ENCODE measurements around the gene CNKSR3. TPM values are rescaled to one million over a fixed set of nuclear protein-coding genes. Genes with fewer than 3 reads are reported as not detected.
A peak's percentile ranks its signal among the peaks of the same experiment; 100 is the strongest.
"Not testable (repeated sequence)": the region's sequence is repeated elsewhere in the genome, so short reads cannot be mapped to it uniquely, and the experiment has no call there.

CNKSR3 gene
- total RNA-seq, 4 donors from 2014 or later: 11.7 to 22.7 (median 13.7) TPM

- H3K4me1 ChIP-seq: peaks cover 0 to 12% (median 0%) of the 10 kb centered on the region in 4 donors
- no peak for DNase-seq (ENCODE audit: low spot score in 2 of 2)
- no peaks in the 10 kb centered on the region for H3K36me3 ChIP-seq
- TF ChIP-seq POLR2A (IDR thresholded peaks at IDR 0.05): no peak
- no peak for TF ChIP-seq EP300 (IDR thresholded peaks at IDR 0.05)
- no peak for TF ChIP-seq CTCF (IDR thresholded peaks at IDR 0.05)
- H3K4me3 ChIP-seq: no peak overlapping the region
- WGBS, 2 donors: 83 to 87% methylated on average over 6 of the region's 6 CpGs
- no peak overlapping the region for H3K27ac ChIP-seq
- H3K27me3 ChIP-seq: no peaks in the 10 kb centered on the region
- no peaks in the 10 kb centered on the region for H3K9me3 ChIP-seq
Measured at GRCh38 chr6:154518396-154518795, 7.9 kb upstream of the CNKSR3 start.

GRCh38 chr6:154516276-154516675, 5.8 kb upstream of the CNKSR3 start:
- WGBS, 2 donors: 85 to 94% methylated on average over 5 of the region's 5 CpGs
- TF ChIP-seq POLR2A (IDR thresholded peaks at IDR 0.05): no peak
- TF ChIP-seq CTCF (IDR thresholded peaks at IDR 0.05): no peak
- no peak for TF ChIP-seq EP300 (IDR thresholded peaks at IDR 0.05)
- H3K4me3 ChIP-seq: peak overlapping the region in 2 of 4 donors; percentile 10 to 15
- no peaks in the 10 kb centered on the region for H3K36me3 ChIP-seq
- H3K27ac ChIP-seq: peak overlapping the region in 3 of 4 donors; percentile 41 to 67 (median 63)
- H3K4me1 ChIP-seq: peaks cover 0 to 21% (median 0%) of the 10 kb centered on the region in 4 donors
- no peaks in the 10 kb centered on the region for H3K27me3 ChIP-seq
- H3K9me3 ChIP-seq: no peaks in the 10 kb centered on the region
- no peak for DNase-seq (ENCODE audit: low spot score in 2 of 2)

- peak in 1 of 2 donors; percentile 40 for TF ChIP-seq EP300 (IDR thresholded peaks at IDR 0.05)
- no peak for TF ChIP-seq POLR2A (IDR thresholded peaks at IDR 0.05)
- Histone ChIP-seq H3K27me3 (no peaks in the 10 kb centered on the region), H3K36me3 (no peaks in the 10 kb centered on the region), H3K27ac (peak overlapping the region in 3 of 4 donors; percentile 41 to 67 (median 63)), H3K4me3 (peak overlapping the region in 2 of 4 donors; percentile 10 to 15), H3K4me1 (peaks cover 0 to 25% (median 0%) of the 10 kb centered on the region in 4 donors), H3K9me3 (no peaks in the 10 kb centered on the region)
- 35 to 36% methylated on average over 7 of the region's 7 CpGs for WGBS, 2 donors
- no peak for DNase-seq (ENCODE audit: low spot score in 2 of 2)
Measured at GRCh38 chr6:154515826-154516225, 5.3 kb upstream of the CNKSR3 start.

- H3K4me1 ChIP-seq: peaks cover 0 to 26% (median 0%) of the 10 kb centered on the region in 4 donors
- H3K4me3 ChIP-seq; H3K9me3 ChIP-seq; H3K27me3 ChIP-seq; DNase-seq (ENCODE audit: low spot score in 2 of 2); H3K36me3 ChIP-seq; H3K27ac ChIP-seq: not testable (repeated sequence)
- WGBS, 2 donors: 69 to 87% methylated on average over 3 of the region's 3 CpGs
Measured at GRCh38 chr6:154515076-154515475, 4.6 kb upstream of the CNKSR3 start.

- Histone ChIP-seq H3K4me1 (peaks cover 0 to 26% (median 0%) of the 10 kb centered on the region in 4 donors), H3K27me3 (no peaks in the 10 kb centered on the region), H3K9me3 (no peaks in the 10 kb centered on the region), H3K27ac (no peak overlapping the region), H3K4me3 (no peak overlapping the region), H3K36me3 (no peaks in the 10 kb centered on the region)
- no peak for DNase-seq (ENCODE audit: low spot score in 2 of 2)
- no peak for TF ChIP-seq CTCF (IDR thresholded peaks at IDR 0.05)
- TF ChIP-seq EP300 (IDR thresholded peaks at IDR 0.05): no peak
- no peak for TF ChIP-seq POLR2A (IDR thresholded peaks at IDR 0.05)
- WGBS, 2 donors: 91 to 97% methylated on average over 3 of the region's 3 CpGs
Measured at GRCh38 chr6:154514481-154514880, 4.0 kb upstream of the CNKSR3 start.

GRCh38 chr6:154513601-154514320, 3.3 kb upstream of the CNKSR3 start:
- no peak overlapping the region for H3K27ac ChIP-seq
- H3K9me3 ChIP-seq: no peaks in the 10 kb centered on the region
- WGBS, 2 donors: 76 to 78% methylated on average over 5 of the region's 5 CpGs
- H3K27me3 ChIP-seq: no peaks in the 10 kb centered on the region
- H3K36me3 ChIP-seq: no peaks in the 10 kb centered on the region
- DNase-seq (ENCODE audit: low spot score in 2 of 2): no peak
- TF ChIP-seq POLR2A (IDR thresholded peaks at IDR 0.05) (no peak), CTCF (IDR thresholded peaks at IDR 0.05) (no peak), EP300 (IDR thresholded peaks at IDR 0.05) (no peak)
- no peak overlapping the region for H3K4me3 ChIP-seq
- peaks cover 0 to 26% (median 0%) of the 10 kb centered on the region in 4 donors for H3K4me1 ChIP-seq
